Measurements from ENCODE around the gene HOMER3. TPM values are rescaled to one million over a fixed set of nuclear protein-coding genes. Genes with fewer than 3 reads are reported as not detected.

Gene HOMER3
- total RNA-seq, 1 experiment from 2014 or later: 58.9 TPM

- ChIA-PET CTCF (no interaction called here), POLR2A (no interaction called here)
- no peak for ATAC-seq
- no peak overlapping the region for H3K27ac ChIP-seq (ENCODE audit: low read length)
- H3K4me3 ChIP-seq (ENCODE audit: low read depth in 2 of 2, low read length in 2 of 2): no peak overlapping the region
- no peak for DNase-seq (ENCODE audit: low read depth, low spot score)
- TF ChIP-seq SIN3A (IDR thresholded peaks at IDR 0.05; ENCODE audit: borderline replicate concordance, insufficient read depth, low read depth, low read length) (no peak), POLR2AphosphoS5 (IDR thresholded peaks at IDR 0.05; ENCODE audit: low read depth, low read length) (no peak), CTCF (IDR thresholded peaks at IDR 0.05) (no peak), TCF7L2 (IDR thresholded peaks at IDR 0.05; ENCODE audit: low read depth, low read length) (no peak), REST (IDR thresholded peaks at IDR 0.05; ENCODE audit: insufficient read depth in 1 of 2, low read depth in 2 of 2, low read length in 1 of 2) (no peak)
- intact Hi-C loops (cut with micrococcal nuclease; ENCODE audit: unreplicated experiment): no loop called here
- no peaks in the 10 kb centered on the region for H3K9me3 ChIP-seq (ENCODE audit: control insufficient read depth, insufficient read depth, low read depth, low read length)
- in situ Hi-C loops (cut with HindIII; ENCODE audit: low pct_unique_long_range_greater_than_20kb, low sequenced_read_pairs): no loop called here
- H3K36me3 ChIP-seq (ENCODE audit: control insufficient read depth, insufficient read depth, low read length): peaks cover 2% of the 10 kb centered on the region; the same call in 1 of the 2 replicates
- H3K27me3 ChIP-seq (ENCODE audit: control insufficient read depth, insufficient read depth, low read length): no peaks in the 10 kb centered on the region
- BruUV-seq (replicated peaks): no TSS peak
- H3K4me1 ChIP-seq (ENCODE audit: control insufficient read depth, insufficient read depth, low read length): no peaks in the 10 kb centered on the region; the same call in 1 of the 2 replicates
Measured at GRCh38 chr19:18945297-18945696, 4.3 kb upstream of the HOMER3 start.

GRCh38 chr19:18943465-18943864 is 2.4 kb upstream of the HOMER3 start:
- H3K4me1 ChIP-seq (ENCODE audit: control insufficient read depth, insufficient read depth, low read length): peaks cover 5% of the 10 kb centered on the region
- ATAC-seq: no peak
- no TSS peak for BruUV-seq (replicated peaks)
- H3K27ac ChIP-seq (ENCODE audit: low read length): no peak overlapping the region
- peaks cover 2% of the 10 kb centered on the region; the same call in 1 of the 2 replicates for H3K36me3 ChIP-seq (ENCODE audit: control insufficient read depth, insufficient read depth, low read length)
- DNase-seq (ENCODE audit: low read depth, low spot score): no peak
- no peak overlapping the region for H3K4me3 ChIP-seq (ENCODE audit: low read depth in 2 of 2, low read length in 2 of 2)
- no peak for TF ChIP-seq POLR2AphosphoS5 (IDR thresholded peaks at IDR 0.05; ENCODE audit: low read depth, low read length)
- no peaks in the 10 kb centered on the region for H3K27me3 ChIP-seq (ENCODE audit: control insufficient read depth, insufficient read depth, low read length)
- ChIA-PET CTCF (no interaction called here), POLR2A (no interaction called here)
- in situ Hi-C loops (cut with HindIII; ENCODE audit: low pct_unique_long_range_greater_than_20kb, low sequenced_read_pairs) (no loop called here), intact Hi-C loops (cut with micrococcal nuclease; ENCODE audit: unreplicated experiment) (no loop called here)
- H3K9me3 ChIP-seq (ENCODE audit: control insufficient read depth, insufficient read depth, low read depth, low read length): no peaks in the 10 kb centered on the region

GRCh38 chr19:18942692-18943091 is 1.7 kb upstream of the HOMER3 start:
- intact Hi-C loops (cut with micrococcal nuclease; ENCODE audit: unreplicated experiment): no loop called here
- Histone ChIP-seq H3K9me3 (ENCODE audit: control insufficient read depth, insufficient read depth, low read depth, low read length) (no peaks in the 10 kb centered on the region), H3K27me3 (ENCODE audit: control insufficient read depth, insufficient read depth, low read length) (no peaks in the 10 kb centered on the region), H3K4me3 (ENCODE audit: low read depth in 2 of 2, low read length in 2 of 2) (no peak overlapping the region), H3K27ac (ENCODE audit: low read length) (no peak overlapping the region), H3K4me1 (ENCODE audit: control insufficient read depth, insufficient read depth, low read length) (peaks cover 5% of the 10 kb centered on the region), H3K36me3 (ENCODE audit: control insufficient read depth, insufficient read depth, low read length) (peaks cover 2% of the 10 kb centered on the region; the same call in 1 of the 2 replicates)
- DNase-seq (ENCODE audit: low read depth, low spot score) (no peak), ATAC-seq (no peak)
- in situ Hi-C loops (cut with HindIII; ENCODE audit: low pct_unique_long_range_greater_than_20kb, low sequenced_read_pairs): no loop called here
- ChIA-PET POLR2A (interaction anchor here (0.5 kb wide), 1 partner anchor 41 kb away, joined by 3 read pairs; no protein-coding TSS in a partner anchor), CTCF (interaction anchor here (0.7 kb wide), 1 partner anchor 30 kb away, joined by 6 read pairs; no protein-coding TSS in a partner anchor)
- no peak for TF ChIP-seq TCF7L2 (IDR thresholded peaks at IDR 0.05; ENCODE audit: low read depth, low read length)
- BruUV-seq (replicated peaks): no TSS peak

Data from Panc1 (cell line).